ENCODE data around the gene TRAPPC2L.

The TRAPPC2L gene

GRCh38 chr16:88855736-88856121, 1.2 kb upstream of the TRAPPC2L start:
- no peak for TF ChIP-seq ARNT (IDR thresholded peaks at IDR 0.05)
- no peak for TF ChIP-seq ZNF384 (IDR thresholded peaks at IDR 0.05)
- no peak for TF ChIP-seq FOXM1 (IDR thresholded peaks at IDR 0.05; ENCODE audit: borderline replicate concordance)
- TF ChIP-seq BHLHE40 (IDR thresholded peaks at IDR 0.05; ENCODE audit: borderline replicate concordance) = no peak
- no peak for TF ChIP-seq LEF1 (IDR thresholded peaks at IDR 0.05; ENCODE audit: borderline replicate concordance)
- TF ChIP-seq FOXK2 (IDR thresholded peaks at IDR 0.05) = no peak
- TF ChIP-seq ELF4 (IDR thresholded peaks at IDR 0.05) = no peak
- ChIA-PET CTCF (interaction anchor here (0.8 kb wide), 1 partner anchor 40 kb away, joined by 4 read pairs; no protein-coding TSS in a partner anchor), POLR2A (no interaction called here)
- no peak for DNase-seq (ENCODE audit: extremely low spot score)

- TF ChIP-seq SP1 (IDR thresholded peaks at IDR 0.05) (no peak), SUZ12 (IDR thresholded peaks at IDR 0.05) (no peak), ZNF384 (IDR thresholded peaks at IDR 0.05) (no peak), FOXA1 (IDR thresholded peaks at IDR 0.05) (no peak), ARNT (IDR thresholded peaks at IDR 0.05) (no peak), NFRKB (IDR thresholded peaks at IDR 0.05) (no peak), PKNOX1 (IDR thresholded peaks at IDR 0.05) (no peak), LEF1 (IDR thresholded peaks at IDR 0.05; ENCODE audit: borderline replicate concordance) (no peak), FOXM1 (IDR thresholded peaks at IDR 0.05; ENCODE audit: borderline replicate concordance) (no peak), FOXK2 (IDR thresholded peaks at IDR 0.05) (no peak), CTBP1 (IDR thresholded peaks at IDR 0.05; ENCODE audit: borderline replicate concordance) (no peak), L3MBTL2 (conservative IDR thresholded peaks at IDR 0.05) (no peak), BHLHE40 (IDR thresholded peaks at IDR 0.05; ENCODE audit: borderline replicate concordance) (no peak)
- POLR2A ChIA-PET = interaction anchor here (1.0 to 1.9 kb wide), 3 partner anchors 10 to 46 kb away, joined by 5 to 16 read pairs (median 7); no protein-coding TSS in a partner anchor
Measured at GRCh38 chr16:88856122-88856827, 652 bp upstream of the TRAPPC2L start.

GRCh38 chr16:88857728-88858339, 907 bp downstream of the TRAPPC2L start:
- POLR2A ChIA-PET = interaction anchor here (0.7 to 1.9 kb wide), 7 partner anchors 12 to 318 kb away, joined by 3 to 16 read pairs (median 3); partner anchors contain the start of genes APRT and CDT1
- peak; percentile 84 for DNase-seq (ENCODE audit: extremely low spot score)

More at GRCh38 chr16:88856122-88856827, 652 bp upstream of the TRAPPC2L start:
- no peak for DNase-seq (ENCODE audit: extremely low spot score)
- CTCF ChIA-PET = interaction anchor here (0.5 to 0.8 kb wide), 3 partner anchors 41 to 399 kb away, joined by 3 to 4 read pairs (median 4); no protein-coding TSS in a partner anchor

GRCh38 chr16:88859381-88860091, 2.6 kb downstream of the TRAPPC2L start:
- DNase-seq (ENCODE audit: extremely low spot score) = no peak
- POLR2A ChIA-PET = interaction anchor here (1.0 kb wide), 1 partner anchor 48 kb away, joined by 3 read pairs; the partner anchor contains the start of gene APRT
- TF ChIP-seq HDGF (IDR thresholded peaks at IDR 0.05; ENCODE audit: borderline replicate concordance) (no peak), ARNT (IDR thresholded peaks at IDR 0.05) (no peak), ZNF384 (IDR thresholded peaks at IDR 0.05) (no peak), L3MBTL2 (conservative IDR thresholded peaks at IDR 0.05) (no peak), CTBP1 (IDR thresholded peaks at IDR 0.05; ENCODE audit: borderline replicate concordance) (no peak), TARDBP (IDR thresholded peaks at IDR 0.05) (no peak), LEF1 (IDR thresholded peaks at IDR 0.05; ENCODE audit: borderline replicate concordance) (no peak), SP1 (IDR thresholded peaks at IDR 0.05) (no peak), SUZ12 (IDR thresholded peaks at IDR 0.05) (no peak), ELF4 (IDR thresholded peaks at IDR 0.05) (no peak), FOXK2 (IDR thresholded peaks at IDR 0.05) (no peak), BHLHE40 (IDR thresholded peaks at IDR 0.05; ENCODE audit: borderline replicate concordance) (no peak), FOXA1 (IDR thresholded peaks at IDR 0.05) (no peak), NFRKB (IDR thresholded peaks at IDR 0.05) (no peak), FOXM1 (IDR thresholded peaks at IDR 0.05; ENCODE audit: borderline replicate concordance) (no peak), PKNOX1 (IDR thresholded peaks at IDR 0.05) (no peak)
- CTCF ChIA-PET = no interaction called here

More at GRCh38 chr16:88857728-88858339, 907 bp downstream of the TRAPPC2L start:
- CTCF ChIA-PET = interaction anchor here (0.7 to 1.0 kb wide), 4 partner anchors 8 to 48 kb away, joined by 3 read pairs; partner anchors contain the start of gene PABPN1L
- no peak for TF ChIP-seq CTBP1 (IDR thresholded peaks at IDR 0.05; ENCODE audit: borderline replicate concordance)
- TF ChIP-seq LEF1 (IDR thresholded peaks at IDR 0.05; ENCODE audit: borderline replicate concordance) = no peak
- no peak for TF ChIP-seq BHLHE40 (IDR thresholded peaks at IDR 0.05; ENCODE audit: borderline replicate concordance)
- TF ChIP-seq ELF4 (IDR thresholded peaks at IDR 0.05) = no peak
- no peak for TF ChIP-seq SP1 (IDR thresholded peaks at IDR 0.05)

GRCh38 chr16:88861359-88861758, 4.4 kb downstream of the TRAPPC2L start:
- TF ChIP-seq TARDBP (IDR thresholded peaks at IDR 0.05) (no peak), LEF1 (IDR thresholded peaks at IDR 0.05; ENCODE audit: borderline replicate concordance) (no peak), NFRKB (IDR thresholded peaks at IDR 0.05) (no peak), CTBP1 (IDR thresholded peaks at IDR 0.05; ENCODE audit: borderline replicate concordance) (no peak), PKNOX1 (IDR thresholded peaks at IDR 0.05) (no peak)
- ChIA-PET CTCF (no interaction called here), POLR2A (no interaction called here)
- no peak for DNase-seq (ENCODE audit: extremely low spot score)

Data from HEK293T (cell line).